Endothelial cell of umbilical vein (primary cell): ENCODE results near the gene SLC35A5. TPM values are rescaled to one million over a fixed set of nuclear protein-coding genes. Genes with fewer than 3 reads are reported as not detected.

Experiments
- BruUV-seq: library from RNA; stranded (reverse); fragments of 400-500 nt; replicated peaks from 2 replicates; lab custom pipeline; 2021; lab: Mats Ljungman, UMichigan
- CTCF ChIA-PET: fragments of 300-600, 350-600 bp; sonication (Branson Sonifier 250); formaldehyde crosslinking; loops from one replicate; lab custom pipeline; 2021; ENCODE audit warnings: antibody characterized with exemption, inconsistent platforms; lab: Charles Lee
- POLR2A ChIA-PET: fragments of 300-600, 350-600 bp; sonication (Branson Sonifier 250); formaldehyde crosslinking; loops from one replicate; lab custom pipeline; 2021; ENCODE audit warnings: antibody characterized with exemption, inconsistent platforms; lab: Charles Lee
- DNase-seq: peaks from one replicate; pipeline ENCODE4 v3.0.0-alpha.2; 2011; ENCODE audit warnings: low read depth, low spot score
- FAIRE-seq: peaks from 2 replicates; lab custom pipeline; 2011; peaks lifted over from hg19 to GRCh38; lab: Jason Lieb, UNC
- H2AFZ ChIP-seq: 2 replicates; pipeline ENCODE4 v1.6.0; 2012; ENCODE audit warnings: low read depth, low read length, control low read depth, inconsistent platforms
- H3K27ac ChIP-seq: 2 replicates; pipeline ENCODE4 v1.5.1; 2011; ENCODE audit warnings: low read depth, mild to moderate bottlenecking, control low read depth, low read length, moderate library complexity; ENCODE audit not compliant: insufficient read depth
- H3K27me3 ChIP-seq, 2 experiments: 2 replicates each; pipeline versions ENCODE4 v1.6.0 to v1.6.1; 2011; ENCODE audit warnings: low read length in 2 of 2, mixed read lengths in 1 of 2; ENCODE audit not compliant: control insufficient read depth in 2 of 2, insufficient read depth in 2 of 2
- H3K36me3 ChIP-seq, 2 experiments: 2 replicates in 1 of 2; 3 replicates in 1 of 2; pipeline ENCODE4 v1.5.1; 2011; ENCODE audit warnings: low read length in 2 of 2, mild to moderate bottlenecking in 1 of 2, moderate library complexity in 1 of 2; ENCODE audit not compliant: control insufficient read depth in 2 of 2, insufficient read depth in 2 of 2; ENCODE audit errors: extremely low read depth in 1 of 2
- H3K4me1 ChIP-seq: 3 replicates; pipeline ENCODE4 v1.5.1; 2011; ENCODE audit warnings: mild to moderate bottlenecking, low read length; ENCODE audit not compliant: control insufficient read depth, insufficient read depth; ENCODE audit errors: extremely low read depth
- H3K4me2 ChIP-seq: 2 replicates; pipeline ENCODE4 v1.6.1; 2011; ENCODE audit warnings: low read length, control low read depth, mixed read lengths; ENCODE audit not compliant: insufficient read depth
- H3K4me3 ChIP-seq, 3 experiments: fragments of 200-600 bp in 1 of 3; sonication (generic), shearing (Covaris generic) in 1 of 3; replicated peaks in 1 of 3; 2 replicates each; pipeline ENCODE4 v1.5.1; 2011 to 2016; ENCODE audit warnings: control low read depth in 3 of 3, low read length in 3 of 3, mild to moderate bottlenecking in 2 of 3, inconsistent platforms in 1 of 3, low read depth in 1 of 3, moderate library complexity in 1 of 3; ENCODE audit not compliant: insufficient read depth in 1 of 3
- H3K79me2 ChIP-seq: 2 replicates; pipeline ENCODE4 v1.6.0; 2012; ENCODE audit warnings: low read length, inconsistent platforms; ENCODE audit not compliant: control insufficient read depth, insufficient read depth
- H3K9ac ChIP-seq: replicated peaks from 2 replicates; pipeline ENCODE3; 2011; ENCODE audit warnings: low read length, control low read depth; ENCODE audit not compliant: insufficient read depth; ENCODE audit errors: extremely low read depth
- H3K9me1 ChIP-seq: replicated peaks from 3 replicates; pipeline ENCODE4 v1.6.0; 2011; ENCODE audit warnings: mild to moderate bottlenecking, low read length; ENCODE audit not compliant: control insufficient read depth, insufficient read depth; ENCODE audit errors: extremely low read depth
- H3K9me3 ChIP-seq: replicated peaks from 2 replicates; pipeline ENCODE4 v1.5.1; 2012; ENCODE audit warnings: low read length, inconsistent platforms; ENCODE audit not compliant: control insufficient read depth, insufficient read depth
- H4K20me1 ChIP-seq: replicated peaks from 2 replicates; pipeline ENCODE3; 2011; ENCODE audit warnings: mild to moderate bottlenecking, low read length; ENCODE audit not compliant: control insufficient read depth, insufficient read depth; ENCODE audit errors: extremely low read depth
- FOS ChIP-seq: IDR thresholded peaks from 2 replicates; pipeline ENCODE4 v1.6.1; 2011; ENCODE audit warnings: mild to moderate bottlenecking, low read length, moderate library complexity, borderline replicate concordance; ENCODE audit not compliant: insufficient read depth
- GATA2 ChIP-seq: IDR thresholded peaks from 2 replicates; pipeline ENCODE4 v1.7.0; 2011; ENCODE audit warnings: low read depth, mild to moderate bottlenecking, moderate library complexity, mixed read lengths, low read length; ENCODE audit not compliant: insufficient read length, insufficient read depth
- JUN ChIP-seq: IDR thresholded peaks from 2 replicates; pipeline ENCODE4 v1.6.1; 2011; ENCODE audit warnings: borderline replicate concordance, low read depth; ENCODE audit not compliant: insufficient read length, insufficient read depth
- POLR2AphosphoS5 ChIP-seq: IDR thresholded peaks from 2 replicates; pipeline ENCODE4 v1.6.1; 2012; ENCODE audit warnings: low read depth, mild to moderate bottlenecking, control low read depth, low read length, moderate library complexity; ENCODE audit not compliant: insufficient read depth
- dilution Hi-C: fragments of 300-500 bp; cut with MboI; formaldehyde crosslinking; loops from one replicate; pipeline ENCODE4 v1.15.0; 2019; ENCODE audit warnings: low sequenced_read_pairs; ENCODE audit not compliant: extremely low pct_ligation_motif_present
- intact Hi-C: fragments of 100-400 bp; cut with micrococcal nuclease; formaldehyde crosslinking; loops from one replicate; pipeline ENCODE4 v1.10.0; 2022
- polyA plus RNA-seq, 4 experiments: library from polyadenylated mRNA; depleted of rRNA in 3 of 4; stranded (reverse) in 3 of 4; unstranded in 1 of 4; fragments of >200 nt; gene quantifications; 2 replicates each; pipeline versions ENCODE4 v1.2.1 to v1.2.3, GENCODE V29; 2011 to 2012; ENCODE audit warnings: missing spikeins in 1 of 4
- total RNA-seq: library from RNA; stranded (reverse); gene quantifications from 2 replicates; pipeline ENCODE4 v1.2.3, GENCODE V29; 2021

Gene SLC35A5
- total and polyA plus RNA-seq, 2 donors (not counting 3 experiments of a cell fraction or from before 2014, with no cell fraction given): 25.1 to 40.1 TPM

GRCh38 chr3:112627919-112628466 is 66.1 kb downstream of the SLC35A5 start:
- no peaks in the 10 kb centered on the region for H3K27me3 ChIP-seq
- ChIA-PET CTCF (interaction anchor here (0.6 to 2.6 kb wide), 9 partner anchors 9 to 45 kb away, joined by 3 to 11 read pairs (median 5); no protein-coding TSS in a partner anchor), POLR2A (interaction anchor here (1.1 to 2.3 kb wide), 2 partner anchors 11 to 13 kb away, joined by 4 to 11 read pairs; no protein-coding TSS in a partner anchor)
- DNase-seq (peak; percentile 81), FAIRE-seq (peak; percentile 83)
- no peak overlapping the region for H2AFZ ChIP-seq
- no peaks in the 10 kb centered on the region for H3K36me3 ChIP-seq
- peak overlapping the region; percentile 37 for H3K4me2 ChIP-seq
- TF ChIP-seq JUN (peak; percentile 9), POLR2AphosphoS5 (no peak)
- peak overlapping the region; percentile 16 for H3K9ac ChIP-seq
- no TSS peak for BruUV-seq
- H4K20me1 ChIP-seq: no peaks in the 10 kb centered on the region
- H3K4me3 ChIP-seq: no peak overlapping the region
- no peaks in the 10 kb centered on the region for H3K9me3 ChIP-seq
- intact Hi-C loops (loop anchor here (1.0 kb wide), 1 partner anchor 23 kb away; no protein-coding TSS in a partner anchor), dilution Hi-C loops (no loop called here)
- H3K9me1 ChIP-seq: no peaks in the 10 kb centered on the region
- H3K4me1 ChIP-seq: peaks cover 47% of the 10 kb centered on the region
- H3K79me2 ChIP-seq: no peaks in the 10 kb centered on the region
- H3K27ac ChIP-seq: peak overlapping the region; percentile 57

- no peaks in the 10 kb centered on the region for H3K9me1 ChIP-seq
- peak; percentile 68 for TF ChIP-seq JUN
- TF ChIP-seq GATA2: no peak
- TF ChIP-seq FOS: peak; percentile 90
- FAIRE-seq (peak; percentile 87), DNase-seq (peak; percentile 76)
- no peaks in the 10 kb centered on the region for H3K36me3 ChIP-seq
- H3K27ac ChIP-seq: peak overlapping the region; percentile 50
- ChIA-PET CTCF (interaction anchor here (0.8 to 2.6 kb wide), 4 partner anchors 8 to 47 kb away, joined by 3 to 11 read pairs (median 6); no protein-coding TSS in a partner anchor), POLR2A (interaction anchor here (0.6 to 2.3 kb wide), 3 partner anchors 10 to 28 kb away, joined by 3 to 11 read pairs (median 3); no protein-coding TSS in a partner anchor)
- intact Hi-C loops: loop anchor here (1.0 kb wide), 1 partner anchor 11 kb away; no protein-coding TSS in a partner anchor
- no peak overlapping the region for H3K4me3 ChIP-seq
- H4K20me1 ChIP-seq: no peaks in the 10 kb centered on the region
- no peaks in the 10 kb centered on the region for H3K9me3 ChIP-seq
- no peak overlapping the region for H2AFZ ChIP-seq
- peak overlapping the region; percentile 31 for H3K4me2 ChIP-seq
- H3K27me3 ChIP-seq: no peaks in the 10 kb centered on the region
- H3K79me2 ChIP-seq: no peaks in the 10 kb centered on the region
- no TSS peak for BruUV-seq
- no peak overlapping the region for H3K9ac ChIP-seq
- dilution Hi-C loops: no loop called here
- peaks cover 46% of the 10 kb centered on the region for H3K4me1 ChIP-seq
These were observed 67.6 kb downstream of the SLC35A5 start for GRCh38 chr3:112629425-112629824.
